Amniotic stem cell (primary cell): ENCODE data around the gene ATG5.
"Not testable (repeated sequence)": the region's sequence is repeated elsewhere in the genome, so short reads cannot be mapped to it uniquely, and the experiment has no call there.

Experiments used
- DNase-seq: peaks from one replicate; lab custom pipeline; 2025; lab: John Stamatoyannopoulos, UW

ATG5 gene

DNA sequence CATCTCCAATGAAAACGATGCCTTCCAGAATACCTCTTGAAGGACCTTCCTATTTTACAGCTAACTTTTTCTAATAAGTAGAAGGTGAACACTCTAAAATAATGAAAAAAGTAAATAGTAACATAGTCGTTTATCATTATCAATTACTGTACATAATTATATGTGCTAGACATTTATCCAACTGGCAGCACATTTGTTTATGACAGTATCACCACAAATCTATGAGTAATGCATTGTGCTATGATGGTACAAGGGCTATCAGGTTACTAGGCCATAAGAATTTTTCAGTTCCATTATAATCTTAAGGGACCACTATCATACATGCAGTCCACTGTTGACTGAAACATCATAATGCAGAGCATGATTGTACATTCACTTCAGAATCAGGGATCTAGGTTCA, 68.4 kb downstream of the ATG5 start:
- no peak for DNase-seq

GRCh38 chr6:106256201-106256968, 69.2 kb downstream of the ATG5 start:
- DNase-seq = no peak

- no peak for DNase-seq
Measured at GRCh38 chr6:106255306-106255705, 70.3 kb downstream of the ATG5 start.

DNA sequence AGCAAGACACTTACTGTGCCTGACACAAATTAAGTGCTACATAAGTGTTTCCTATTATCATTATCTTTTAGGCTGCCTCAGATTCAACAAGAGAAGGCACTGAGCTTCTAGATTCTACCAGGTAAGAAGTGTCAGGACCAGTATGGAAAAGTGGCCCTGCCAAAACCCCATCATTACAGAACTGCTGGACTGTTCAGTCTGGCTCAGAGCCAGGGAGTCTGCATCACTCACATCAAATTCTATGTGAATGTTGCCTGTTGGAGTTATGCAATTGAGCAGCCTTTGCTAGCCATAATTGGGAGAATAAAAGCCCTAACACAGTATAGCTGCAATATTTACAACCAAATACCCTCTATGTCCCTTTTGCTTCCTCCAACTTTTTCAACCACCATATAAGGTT, 70.9 kb downstream of the ATG5 start:
- no peak for DNase-seq

GRCh38 chr6:106253731-106254130, 71.8 kb downstream of the ATG5 start:
- DNase-seq = no peak

DNA sequence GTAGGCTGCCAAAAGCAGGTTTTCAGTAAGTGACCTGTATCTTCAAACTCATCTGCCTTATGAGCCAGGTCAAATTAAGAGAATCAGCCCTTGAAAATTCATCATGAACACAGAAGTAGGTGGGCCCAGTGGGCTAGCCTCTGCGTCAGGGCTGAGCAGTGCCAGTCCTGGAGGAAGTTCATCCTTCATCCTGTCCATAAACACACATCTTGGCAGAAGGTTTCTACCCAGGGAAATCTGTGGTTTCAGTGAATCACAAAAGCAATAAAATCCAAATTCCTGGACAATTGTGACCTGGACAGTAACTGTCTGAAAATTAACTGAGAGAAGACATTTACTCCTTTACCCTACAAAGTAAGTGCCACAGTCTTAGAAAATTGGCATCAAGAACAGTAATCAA, 72.4 kb downstream of the ATG5 start:
- DNase-seq = no peak

DNA sequence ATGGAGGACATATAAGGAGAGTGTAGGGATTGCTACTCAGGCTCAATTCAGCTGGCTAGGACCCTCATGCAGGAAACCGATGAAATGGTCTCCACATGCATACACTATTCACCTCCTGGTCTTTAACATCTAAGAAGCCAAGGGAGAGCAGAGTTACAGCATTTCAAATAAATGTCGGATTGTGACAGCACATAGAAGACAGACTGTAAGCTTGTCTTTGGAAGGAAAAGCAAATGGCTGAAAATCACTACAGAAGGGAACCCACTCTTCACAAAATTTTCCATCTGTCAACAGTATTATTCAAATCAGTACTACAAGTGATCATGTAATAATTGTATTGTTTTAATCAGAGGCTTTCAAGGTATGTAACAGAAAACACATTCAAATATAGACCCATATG, 72.9 kb downstream of the ATG5 start:
- no peak for DNase-seq

GRCh38 chr6:106251531-106252255, 73.9 kb downstream of the ATG5 start:
- not testable (repeated sequence) for DNase-seq

- no peak for DNase-seq
Measured at GRCh38 chr6:106250953-106251352, 74.6 kb downstream of the ATG5 start.

DNA sequence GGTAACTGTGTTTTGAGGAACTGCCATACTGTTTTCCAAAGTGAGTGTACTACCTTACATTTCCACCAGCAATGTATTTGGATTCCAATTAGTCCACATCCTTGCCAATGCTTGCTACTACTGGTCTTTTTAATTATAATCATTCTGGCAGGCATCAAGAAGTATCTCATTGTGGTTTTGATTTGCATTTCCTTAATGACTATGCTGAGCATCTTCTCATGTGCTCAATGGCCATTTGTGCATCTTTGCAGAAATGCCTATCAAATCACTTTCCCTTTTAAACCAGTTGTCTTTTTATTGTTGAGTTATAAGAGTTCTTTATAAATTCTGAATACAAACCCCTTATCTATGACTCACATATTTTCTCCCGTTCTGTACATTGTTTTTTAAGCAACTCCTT, 75.9 kb downstream of the ATG5 start:
- DNase-seq = no peak

DNA sequence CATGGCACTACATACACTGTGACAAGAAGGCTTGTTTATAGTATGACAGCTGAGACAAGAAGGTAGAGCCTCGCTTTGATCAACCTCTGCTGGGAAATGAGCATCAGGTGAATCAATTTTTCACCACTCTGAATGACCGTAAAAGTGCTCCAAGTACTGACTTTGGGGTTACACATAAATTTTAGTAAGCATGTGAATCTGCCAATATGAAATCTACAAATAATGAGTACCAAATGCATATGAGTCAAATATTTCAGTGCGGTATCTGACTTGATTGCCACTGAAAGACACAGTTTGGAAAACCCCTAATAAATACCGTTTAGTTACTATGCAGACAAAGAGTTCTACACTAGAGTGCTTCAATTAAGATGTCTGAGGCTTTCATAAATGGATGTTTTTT, 77.8 kb downstream of the ATG5 start:
- no peak for DNase-seq

GRCh38 chr6:106247293-106247692, 78.3 kb downstream of the ATG5 start:
- no peak for DNase-seq

DNA sequence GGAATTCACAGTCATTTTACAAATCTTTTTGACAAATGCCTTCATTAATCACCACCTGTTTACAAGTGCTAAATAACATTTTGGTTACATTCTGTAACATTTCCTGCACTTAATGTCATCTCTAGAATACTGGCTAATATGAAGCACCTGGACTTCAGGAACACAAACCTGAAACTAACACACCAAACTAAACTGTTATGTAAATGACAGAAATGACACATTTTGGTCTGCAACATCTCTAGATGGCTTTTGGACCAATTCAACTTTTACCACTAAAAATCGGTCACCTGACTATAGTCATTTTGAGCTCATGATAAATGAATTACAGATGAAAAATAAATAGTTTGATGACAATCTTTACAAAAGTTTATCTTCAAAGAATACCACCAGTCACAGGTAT, 80.6 kb downstream of the ATG5 start:
- DNase-seq = no peak

GRCh38 chr6:106244521-106244920, 81.0 kb downstream of the ATG5 start:
- no peak for DNase-seq

- DNase-seq = no peak
Measured at GRCh38 chr6:106243261-106243660, 82.3 kb downstream of the ATG5 start.

GRCh38 chr6:106241498-106241897, 84.1 kb downstream of the ATG5 start:
- no peak for DNase-seq

DNA sequence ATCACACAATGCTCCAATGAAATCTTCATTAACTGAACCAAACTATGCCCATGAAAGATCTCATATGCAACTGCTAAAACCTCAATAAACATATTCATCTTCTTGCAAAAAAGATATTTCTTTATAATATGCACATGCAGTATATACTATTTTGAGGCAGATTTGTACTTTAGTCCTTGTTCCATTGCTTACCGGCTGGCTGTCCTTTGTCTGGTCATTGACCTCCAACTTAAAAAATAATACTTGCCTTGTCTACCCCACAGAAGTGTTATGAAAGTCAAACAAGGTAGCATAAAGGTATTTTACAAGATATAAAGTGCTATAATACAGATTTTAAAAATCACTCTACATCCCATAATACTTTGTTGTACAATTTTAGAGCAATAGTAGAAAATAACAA, 88.3 kb downstream of the ATG5 start:
- DNase-seq = no peak

DNA sequence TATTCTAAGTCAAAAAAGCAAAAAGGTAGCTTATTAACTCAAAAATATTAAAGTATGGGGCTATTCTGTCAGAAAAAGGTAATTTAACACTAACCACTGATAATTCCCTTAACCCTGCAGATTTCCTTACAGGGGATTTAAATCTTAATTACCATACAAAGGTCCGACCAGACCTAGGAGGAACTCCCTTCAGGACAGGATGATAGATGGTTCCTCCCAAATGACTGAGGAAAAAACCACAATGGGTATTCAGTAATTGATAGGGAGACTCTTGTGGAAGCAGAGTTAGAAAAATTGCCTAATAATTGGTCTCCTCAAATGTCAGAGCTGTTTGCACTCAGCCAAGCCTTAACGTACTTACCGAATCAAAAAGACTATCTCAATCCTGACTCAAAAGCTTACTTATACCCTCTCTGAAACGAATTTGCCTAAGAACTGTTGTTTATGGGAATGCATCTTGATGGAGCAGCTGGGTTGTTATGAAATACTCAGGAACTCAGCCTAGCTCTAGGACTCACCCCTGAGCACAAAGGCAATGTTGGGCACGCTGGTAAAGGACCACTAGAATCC, 95.6 kb downstream of the ATG5 start:
- DNase-seq = not testable (repeated sequence)

GRCh38 chr6:106227612-106228507, 97.7 kb downstream of the ATG5 start:
- no peak for DNase-seq

DNA sequence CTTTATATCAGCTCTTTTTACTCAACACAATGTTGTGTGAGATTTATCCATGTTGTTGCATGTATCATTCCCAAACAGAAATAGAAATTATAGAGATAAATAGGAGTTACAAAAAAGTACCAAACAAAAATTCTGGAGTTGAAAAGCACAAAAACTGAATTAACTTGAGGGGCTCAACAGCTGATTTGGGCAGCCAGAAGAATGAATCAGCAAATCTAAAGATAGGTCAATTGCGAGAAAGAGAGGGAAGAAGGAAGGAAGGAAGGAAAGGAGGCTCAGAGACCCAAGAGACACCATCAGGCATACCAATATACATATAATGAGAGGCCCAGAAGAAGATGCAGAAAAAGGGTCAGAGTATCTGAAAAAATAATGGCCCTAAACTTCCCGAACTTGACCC, 98.9 kb downstream of the ATG5 start:
- no peak for DNase-seq

- DNase-seq = no peak
Measured at GRCh38 chr6:106225581-106225980, 100.0 kb downstream of the ATG5 start.

GRCh38 chr6:106223300-106223930, 102.1 kb downstream of the ATG5 start:
- DNase-seq = peak; percentile 56
